Hair follicular keratinocyte (primary cell): ENCODE data around the gene GLS. TPM values are rescaled to one million over a fixed set of nuclear protein-coding genes. Genes with fewer than 3 reads are reported as not detected.

Experiments
- total RNA-seq: library from RNA; depleted of rRNA; stranded (reverse); fragments of >200 nt; gene quantifications from 2 replicates; pipeline ENCODE4 v1.2.3, GENCODE V29; 2015

Gene GLS
- 51.3 and 57.6 TPM in 2 replicates for total RNA-seq

DNA sequence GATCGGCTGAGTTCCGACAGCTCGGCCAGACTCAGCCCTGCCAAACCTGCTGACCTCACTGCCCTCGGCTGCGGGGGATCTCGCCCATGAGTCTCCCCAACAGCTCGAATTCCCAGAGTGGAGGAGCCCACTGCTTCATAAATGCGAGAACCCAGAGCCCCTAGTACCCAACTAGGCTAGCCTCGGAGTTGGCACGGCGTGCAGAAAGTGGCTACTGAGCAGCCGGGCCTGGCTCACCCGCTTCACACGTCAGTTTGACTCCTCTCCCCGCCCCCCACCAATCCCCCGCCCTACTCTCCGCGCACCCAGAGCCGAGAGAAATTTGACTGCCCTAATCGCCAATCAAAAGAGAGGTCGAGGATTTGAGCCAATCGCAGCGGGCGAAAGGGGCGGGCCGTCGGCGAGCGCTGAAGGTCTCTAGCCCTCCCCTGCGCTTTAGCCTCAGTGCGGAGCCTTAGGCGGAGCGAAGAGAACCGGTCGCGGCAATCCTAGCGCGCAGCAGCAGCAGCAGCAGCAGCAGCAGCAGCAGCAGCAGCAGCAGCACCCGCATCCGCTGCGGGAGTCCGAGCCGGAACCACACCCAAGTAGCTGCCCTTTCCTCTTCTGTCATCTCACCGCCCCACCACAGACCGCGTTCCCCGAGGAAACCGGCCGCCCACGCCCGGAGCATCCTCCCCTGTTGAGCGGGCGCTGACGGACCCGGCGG is at the start of gene GLS:
Gene GLS (plus strand): TSS at position 444 of the 706 bp plus-strand sequence. CDS start 264 bp downstream, outside the sequence.

DNA sequence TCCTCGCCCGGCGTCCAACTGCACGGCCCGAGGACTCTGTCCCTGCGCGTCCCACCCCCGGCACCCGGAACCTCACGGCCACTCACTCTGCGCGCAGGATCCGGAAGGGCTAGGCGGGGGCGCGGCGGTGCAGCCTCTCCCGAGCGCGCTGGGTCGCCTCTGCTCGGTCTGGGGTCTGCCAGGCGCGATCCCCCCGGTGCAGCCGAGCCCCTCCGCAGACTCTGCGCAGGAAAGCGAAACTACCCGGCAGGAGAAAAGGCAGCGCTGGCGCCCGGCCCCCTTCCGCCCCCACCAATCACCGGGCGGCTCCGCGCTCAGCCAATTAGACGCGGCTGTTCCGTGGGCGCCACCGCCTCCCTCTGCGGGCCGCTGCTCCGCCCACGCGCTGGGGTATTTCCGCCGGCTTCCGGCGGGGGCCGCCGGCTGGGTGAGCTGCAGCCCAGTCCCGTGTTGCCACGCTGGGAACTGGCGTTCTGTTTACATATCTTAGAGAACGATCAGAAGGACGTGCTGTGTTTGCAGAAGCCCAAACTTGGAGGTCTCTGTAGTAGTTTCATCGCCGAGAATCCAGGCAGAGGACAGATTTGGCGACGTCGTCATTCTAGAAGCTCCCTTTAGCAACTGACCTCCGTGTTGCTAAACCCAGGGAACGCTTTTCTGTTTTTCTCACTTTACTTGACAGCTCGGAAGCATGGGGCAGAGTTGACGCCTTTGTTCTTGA is 133.5 kb downstream of the GLS start, which contains the start of gene STAT1:
Gene STAT1 (minus strand): TSS at position 240 of the 721 bp plus-strand sequence. CDS start 4,168 bp downstream, outside the sequence.

Other genes starting within 250 kb of the GLS start
- gene NAB1, start 231.7 kb upstream of the GLS start, total RNA-seq, result 32.5 and 33.1 TPM in 2 replicates
- gene STAT1, start 133.3 kb downstream of the GLS start, total RNA-seq, result 29.8 and 32.1 TPM in 2 replicates